ENCODE measurements around the gene DPP10.

DPP10 gene

GRCh38 chr2:115161081-115161770, 718.8 kb downstream of the DPP10 start:
- TF ChIP-seq EZH2 (IDR thresholded peaks at IDR 0.05; ENCODE audit: borderline replicate concordance, low read depth, low read length, severe bottlenecking), result no peak
- no peak for TF ChIP-seq CTCF (IDR thresholded peaks at IDR 0.05; ENCODE audit: borderline replicate concordance, extremely low read depth, low read length, poor library complexity, severe bottlenecking)
- no peak for DNase-seq
- no peak overlapping the region for H3K4me2 ChIP-seq (ENCODE audit: insufficient read depth, low read length)
- no peaks in the 10 kb centered on the region for H3K27me3 ChIP-seq (ENCODE audit: insufficient read depth, low read length, poor library complexity)
- no peak overlapping the region for H2AFZ ChIP-seq (ENCODE audit: low read depth, low read length)
- no peaks in the 10 kb centered on the region for H3K36me3 ChIP-seq (ENCODE audit: insufficient read depth, low read length)
- no peaks in the 10 kb centered on the region for H4K20me1 ChIP-seq (ENCODE audit: insufficient read depth, low read length)
- no peak overlapping the region for H3K9ac ChIP-seq (ENCODE audit: low read depth, low read length)
- H3K79me2 ChIP-seq (ENCODE audit: insufficient read depth, low read length), result no peaks in the 10 kb centered on the region
- ATAC-seq (ENCODE audit: insufficient read depth, low read depth), result no peak
- H3K4me1 ChIP-seq (ENCODE audit: insufficient read depth, low read length), result no peaks in the 10 kb centered on the region
- H3K27ac ChIP-seq (ENCODE audit: low read length), result no peak overlapping the region
- no peaks in the 10 kb centered on the region for H3K9me3 ChIP-seq (ENCODE audit: insufficient read depth, low read length, severe bottlenecking)
- no peak overlapping the region for H3K4me3 ChIP-seq (ENCODE audit: low read depth in 1 of 2, low read length in 2 of 2)

- no peaks in the 10 kb centered on the region for H3K9me3 ChIP-seq (ENCODE audit: insufficient read depth, low read length, severe bottlenecking)
- DNase-seq, result no peak
- no peaks in the 10 kb centered on the region for H3K4me1 ChIP-seq (ENCODE audit: insufficient read depth, low read length)
- no peak overlapping the region for H3K9ac ChIP-seq (ENCODE audit: low read depth, low read length)
- no peak overlapping the region for H2AFZ ChIP-seq (ENCODE audit: low read depth, low read length)
- H4K20me1 ChIP-seq (ENCODE audit: insufficient read depth, low read length), result no peaks in the 10 kb centered on the region
- no peak overlapping the region for H3K4me3 ChIP-seq (ENCODE audit: low read depth in 1 of 2, low read length in 2 of 2)
- no peaks in the 10 kb centered on the region for H3K27me3 ChIP-seq (ENCODE audit: insufficient read depth, low read length, poor library complexity)
- no peaks in the 10 kb centered on the region for H3K36me3 ChIP-seq (ENCODE audit: insufficient read depth, low read length)
- no peak for TF ChIP-seq CTCF (IDR thresholded peaks at IDR 0.05; ENCODE audit: borderline replicate concordance, extremely low read depth, low read length, poor library complexity, severe bottlenecking)
- TF ChIP-seq EZH2 (IDR thresholded peaks at IDR 0.05; ENCODE audit: borderline replicate concordance, low read depth, low read length, severe bottlenecking), result no peak
- no peaks in the 10 kb centered on the region for H3K79me2 ChIP-seq (ENCODE audit: insufficient read depth, low read length)
- no peak overlapping the region for H3K27ac ChIP-seq (ENCODE audit: low read length)
- no peak overlapping the region for H3K4me2 ChIP-seq (ENCODE audit: insufficient read depth, low read length)
- ATAC-seq (ENCODE audit: insufficient read depth, low read depth), result no peak
Observed at GRCh38 chr2:115161771-115162493, 719.5 kb downstream of the DPP10 start.

- H3K4me3 ChIP-seq (ENCODE audit: low read depth in 1 of 2, low read length in 2 of 2), result no peak overlapping the region
- H3K79me2 ChIP-seq (ENCODE audit: insufficient read depth, low read length), result no peaks in the 10 kb centered on the region
- no peaks in the 10 kb centered on the region for H3K9me3 ChIP-seq (ENCODE audit: insufficient read depth, low read length, severe bottlenecking)
- no peak for ATAC-seq (ENCODE audit: insufficient read depth, low read depth)
- no peaks in the 10 kb centered on the region for H3K27me3 ChIP-seq (ENCODE audit: insufficient read depth, low read length, poor library complexity)
- no peak for DNase-seq
- TF ChIP-seq EZH2 (IDR thresholded peaks at IDR 0.05; ENCODE audit: borderline replicate concordance, low read depth, low read length, severe bottlenecking) (no peak), CTCF (IDR thresholded peaks at IDR 0.05; ENCODE audit: borderline replicate concordance, extremely low read depth, low read length, poor library complexity, severe bottlenecking) (no peak)
- H3K27ac ChIP-seq (ENCODE audit: low read length), result no peak overlapping the region
- H3K9ac ChIP-seq (ENCODE audit: low read depth, low read length), result no peak overlapping the region
- H2AFZ ChIP-seq (ENCODE audit: low read depth, low read length), result no peak overlapping the region
- H3K4me1 ChIP-seq (ENCODE audit: insufficient read depth, low read length), result no peaks in the 10 kb centered on the region
- no peaks in the 10 kb centered on the region for H3K36me3 ChIP-seq (ENCODE audit: insufficient read depth, low read length)
- H4K20me1 ChIP-seq (ENCODE audit: insufficient read depth, low read length), result no peaks in the 10 kb centered on the region
- no peak overlapping the region for H3K4me2 ChIP-seq (ENCODE audit: insufficient read depth, low read length)
Observed at GRCh38 chr2:115162494-115163293, 720.3 kb downstream of the DPP10 start.

All from DND-41 (cell line).